Suprapubic skin (tissue), 3 donors: ENCODE measurements around the gene STEAP4.

ENCODE experiments used
- POLR2A ChIP-seq, 2 donors: fragments of 450-650 bp; IDR thresholded peaks; one replicate each; pipeline ENCODE4 v1.6.1; 2017; ENCODE audit warnings: antibody characterized with exemption in 2 of 2, mild to moderate bottlenecking in 2 of 2, moderate library complexity in 2 of 2
- TF ChIP-seq, protein P1 (sequence below), 2 donors: fragments of 200-600 bp in 1 of 2; fragments of 450-650 bp in 1 of 2; sonication (generic) in 1 of 2; IDR thresholded peaks; one replicate each; pipeline ENCODE4 v1.5.1; 2016 to 2019; ENCODE audit warnings: antibody characterized with exemption in 2 of 2, mild to moderate bottlenecking in 1 of 2, moderate library complexity in 1 of 2

DNA sequence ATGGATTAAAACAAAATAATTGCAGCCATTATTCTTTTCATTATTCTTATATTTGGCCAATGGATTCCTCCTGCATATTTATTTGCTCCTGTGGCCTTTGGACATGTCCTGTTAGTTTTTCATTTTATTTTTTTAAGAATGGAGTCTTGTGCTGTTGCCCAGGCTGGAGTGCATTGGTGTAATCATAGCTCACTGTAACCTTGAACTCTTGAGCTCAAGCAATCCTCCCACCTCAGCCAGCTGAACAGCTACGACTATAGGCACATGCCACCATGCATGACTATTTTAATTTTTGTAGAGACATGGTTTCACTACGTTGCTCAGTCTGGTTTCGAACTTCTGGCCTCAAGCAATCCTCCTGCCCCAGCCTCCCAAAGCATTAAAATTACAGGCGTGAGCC is 44.1 kb downstream of the STEAP4 start:
- no peak for TF ChIP-seq POLR2A (IDR thresholded peaks at IDR 0.05)
- TF ChIP-seq, protein P1, sequence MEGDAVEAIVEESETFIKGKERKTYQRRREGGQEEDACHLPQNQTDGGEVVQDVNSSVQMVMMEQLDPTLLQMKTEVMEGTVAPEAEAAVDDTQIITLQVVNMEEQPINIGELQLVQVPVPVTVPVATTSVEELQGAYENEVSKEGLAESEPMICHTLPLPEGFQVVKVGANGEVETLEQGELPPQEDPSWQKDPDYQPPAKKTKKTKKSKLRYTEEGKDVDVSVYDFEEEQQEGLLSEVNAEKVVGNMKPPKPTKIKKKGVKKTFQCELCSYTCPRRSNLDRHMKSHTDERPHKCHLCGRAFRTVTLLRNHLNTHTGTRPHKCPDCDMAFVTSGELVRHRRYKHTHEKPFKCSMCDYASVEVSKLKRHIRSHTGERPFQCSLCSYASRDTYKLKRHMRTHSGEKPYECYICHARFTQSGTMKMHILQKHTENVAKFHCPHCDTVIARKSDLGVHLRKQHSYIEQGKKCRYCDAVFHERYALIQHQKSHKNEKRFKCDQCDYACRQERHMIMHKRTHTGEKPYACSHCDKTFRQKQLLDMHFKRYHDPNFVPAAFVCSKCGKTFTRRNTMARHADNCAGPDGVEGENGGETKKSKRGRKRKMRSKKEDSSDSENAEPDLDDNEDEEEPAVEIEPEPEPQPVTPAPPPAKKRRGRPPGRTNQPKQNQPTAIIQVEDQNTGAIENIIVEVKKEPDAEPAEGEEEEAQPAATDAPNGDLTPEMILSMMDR (IDR thresholded peaks at IDR 0.05), result no peak
